Measurements from ENCODE around the gene PEX19. TPM values are rescaled to one million over a fixed set of nuclear protein-coding genes. Genes with fewer than 3 reads are reported as not detected.
A peak's percentile ranks its signal among the peaks of the same experiment; 100 is the strongest.

Gene PEX19
- polyA plus RNA-seq, 2 of the 4 experiments (the other 2 are of a cell fraction) = 25.1 to 56.7 TPM

DNA sequence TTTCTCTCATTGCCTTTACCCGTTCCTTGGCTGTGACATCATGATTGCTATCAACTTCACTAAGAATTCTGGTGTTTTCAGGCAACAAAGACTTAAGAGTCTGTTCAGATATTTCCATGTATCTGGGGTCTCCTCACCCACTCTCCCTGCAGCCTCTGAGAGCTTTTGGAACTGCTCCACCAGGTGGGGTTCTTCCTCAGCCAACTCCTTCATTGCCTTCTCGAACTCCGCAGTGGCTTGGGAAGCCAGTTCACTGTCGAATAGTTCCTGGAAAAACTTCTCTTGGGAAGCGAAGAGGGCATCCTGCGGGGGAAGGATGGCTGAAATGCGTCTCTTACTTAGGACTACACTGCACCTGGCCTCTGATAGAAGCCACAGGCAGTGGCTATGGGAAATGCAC, 2.1 kb downstream of the PEX19 start:
- 96% methylated on average over 7 of the region's 7 CpGs for WGBS (ENCODE audit: missing lambda C conversion rate)
- CTCF ChIA-PET = interaction anchor here (1.4 kb wide), 1 partner anchor 182 kb away, joined by 3 read pairs; no protein-coding TSS in a partner anchor
- DNase-seq (ENCODE audit: low read depth in 1 of 2, low spot score in 1 of 2) = no peak
- POLR2A ChIA-PET = no interaction called here
- Histone ChIP-seq H3K9me3 (no peaks in the 10 kb centered on the region), H3K4me2 (no peak overlapping the region), H3K27ac (no peak overlapping the region), H3K4me1 (peaks cover 6% of the 10 kb centered on the region), H3K4me3 (no peak overlapping the region)
- ATAC-seq = no peak
- TF ChIP-seq ZSCAN20 (CRISPR knock-in tag; IDR thresholded peaks at IDR 0.05) (no peak), JUNB (IDR thresholded peaks at IDR 0.05) (no peak), ZFP36 (IDR thresholded peaks at IDR 0.05; ENCODE audit: borderline replicate concordance, partially characterized antibody) (no peak), SREBF2 (IDR thresholded peaks at IDR 0.05) (no peak), CEBPB (IDR thresholded peaks at IDR 0.05) (no peak)
- TF ChIP-seq, protein P1, sequence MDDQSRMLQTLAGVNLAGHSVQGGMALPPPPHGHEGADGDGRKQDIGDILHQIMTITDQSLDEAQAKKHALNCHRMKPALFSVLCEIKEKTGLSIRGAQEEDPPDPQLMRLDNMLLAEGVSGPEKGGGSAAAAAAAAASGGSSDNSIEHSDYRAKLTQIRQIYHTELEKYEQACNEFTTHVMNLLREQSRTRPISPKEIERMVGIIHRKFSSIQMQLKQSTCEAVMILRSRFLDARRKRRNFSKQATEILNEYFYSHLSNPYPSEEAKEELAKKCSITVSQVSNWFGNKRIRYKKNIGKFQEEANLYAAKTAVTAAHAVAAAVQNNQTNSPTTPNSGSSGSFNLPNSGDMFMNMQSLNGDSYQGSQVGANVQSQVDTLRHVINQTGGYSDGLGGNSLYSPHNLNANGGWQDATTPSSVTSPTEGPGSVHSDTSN (IDR thresholded peaks at IDR 0.05) = no peak
- FAIRE-seq = no peak

DNA sequence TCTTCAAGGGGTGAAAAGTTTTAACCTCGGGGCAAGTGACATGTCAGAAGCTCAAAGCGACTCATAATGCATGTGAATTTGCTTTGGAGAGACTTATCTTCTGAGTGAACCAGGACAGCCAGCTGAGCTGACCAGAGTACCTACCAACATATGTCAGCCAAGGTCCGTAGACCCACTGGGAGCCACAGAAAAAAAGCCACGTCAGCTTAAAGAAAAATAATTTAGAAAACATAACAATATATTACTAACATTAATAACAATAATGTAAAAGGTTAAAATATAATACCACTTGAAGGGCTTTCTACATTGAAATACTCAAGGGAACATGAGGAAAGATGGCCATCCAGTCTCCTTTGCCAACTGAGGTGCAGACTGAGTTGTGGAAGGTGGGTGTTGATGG, 6.9 kb downstream of the PEX19 start:
- Histone ChIP-seq H3K4me2 (no peak overlapping the region), H3K4me1 (no peaks in the 10 kb centered on the region), H3K9me3 (no peaks in the 10 kb centered on the region), H3K27ac (no peak overlapping the region), H3K4me3 (no peak overlapping the region)
- DNase-seq (ENCODE audit: low read depth in 1 of 2, low spot score in 1 of 2) (no peak), ATAC-seq (no peak), FAIRE-seq (no peak)
- POLR2A ChIA-PET = no interaction called here
- CTCF ChIA-PET = interaction anchor here (0.9 to 8.9 kb wide), 5 partner anchors 13 to 177 kb away, joined by 3 to 86 read pairs (median 5); no protein-coding TSS in a partner anchor
- no peak for TF ChIP-seq SREBF2 (IDR thresholded peaks at IDR 0.05)
- TF ChIP-seq MAFK (IDR thresholded peaks at IDR 0.05; ENCODE audit: partially characterized antibody) = peak; percentile 28
- 78% methylated on average over 4 of the region's 4 CpGs for WGBS (ENCODE audit: missing lambda C conversion rate)

DNA sequence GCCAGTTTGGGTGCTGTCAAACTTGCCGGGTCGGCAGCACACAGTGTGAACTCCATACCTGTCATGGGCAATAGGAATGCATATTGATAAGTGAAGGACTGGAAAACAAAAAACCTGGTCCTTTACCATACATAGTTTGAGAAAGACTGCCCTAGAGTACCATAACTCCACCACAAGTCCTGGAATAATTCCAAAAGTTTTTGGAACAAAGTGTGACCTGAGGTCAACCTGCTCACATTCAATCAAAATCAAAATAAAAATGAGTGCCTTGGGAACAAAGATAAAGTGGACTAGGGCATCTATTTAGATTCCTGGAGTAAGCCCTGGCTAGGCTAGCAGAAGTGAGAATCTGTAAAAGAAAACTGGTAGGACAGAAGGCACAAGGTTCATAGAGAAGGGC, 7.6 kb downstream of the PEX19 start:
- TF ChIP-seq, protein P2, sequence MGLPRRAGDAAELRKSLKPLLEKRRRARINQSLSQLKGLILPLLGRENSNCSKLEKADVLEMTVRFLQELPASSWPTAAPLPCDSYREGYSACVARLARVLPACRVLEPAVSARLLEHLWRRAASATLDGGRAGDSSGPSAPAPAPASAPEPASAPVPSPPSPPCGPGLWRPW (IDR thresholded peaks at IDR 0.05) = no peak
- TF ChIP-seq MYC (IDR thresholded peaks at IDR 0.05; ENCODE audit: borderline replicate concordance, low read length) = no peak
- TF ChIP-seq, protein P3, sequence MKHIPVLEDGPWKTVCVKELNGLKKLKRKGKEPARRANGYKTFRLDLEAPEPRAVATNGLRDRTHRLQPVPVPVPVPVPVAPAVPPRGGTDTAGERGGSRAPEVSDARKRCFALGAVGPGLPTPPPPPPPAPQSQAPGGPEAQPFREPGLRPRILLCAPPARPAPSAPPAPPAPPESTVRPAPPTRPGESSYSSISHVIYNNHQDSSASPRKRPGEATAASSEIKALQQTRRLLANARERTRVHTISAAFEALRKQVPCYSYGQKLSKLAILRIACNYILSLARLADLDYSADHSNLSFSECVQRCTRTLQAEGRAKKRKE (CRISPR knock-in tag; IDR thresholded peaks at IDR 0.05; ENCODE audit: low read depth) = no peak
- TF ChIP-seq FOSL2 (IDR thresholded peaks at IDR 0.05) = no peak
- no peak for TF ChIP-seq FOSL2 (CRISPR knock-in tag; IDR thresholded peaks at IDR 0.05)
- TF ChIP-seq TP53 (CRISPR knock-in tag; IDR thresholded peaks at IDR 0.05) = no peak
- no peak for TF ChIP-seq EHMT2 (IDR thresholded peaks at IDR 0.05; ENCODE audit: low read depth)
- no peak for TF ChIP-seq RNF2 (IDR thresholded peaks at IDR 0.05; ENCODE audit: borderline replicate concordance, low read depth)
- no peak for TF ChIP-seq HOXB5 (CRISPR knock-in tag; IDR thresholded peaks at IDR 0.05)
- TF ChIP-seq, protein P4, sequence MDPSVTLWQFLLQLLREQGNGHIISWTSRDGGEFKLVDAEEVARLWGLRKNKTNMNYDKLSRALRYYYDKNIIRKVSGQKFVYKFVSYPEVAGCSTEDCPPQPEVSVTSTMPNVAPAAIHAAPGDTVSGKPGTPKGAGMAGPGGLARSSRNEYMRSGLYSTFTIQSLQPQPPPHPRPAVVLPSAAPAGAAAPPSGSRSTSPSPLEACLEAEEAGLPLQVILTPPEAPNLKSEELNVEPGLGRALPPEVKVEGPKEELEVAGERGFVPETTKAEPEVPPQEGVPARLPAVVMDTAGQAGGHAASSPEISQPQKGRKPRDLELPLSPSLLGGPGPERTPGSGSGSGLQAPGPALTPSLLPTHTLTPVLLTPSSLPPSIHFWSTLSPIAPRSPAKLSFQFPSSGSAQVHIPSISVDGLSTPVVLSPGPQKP (IDR thresholded peaks at IDR 0.05; ENCODE audit: low read depth, low read length) = no peak
- no peak for TF ChIP-seq RAD21 (conservative IDR thresholded peaks at IDR 0.05 in 1 of 2, IDR thresholded peaks at IDR 0.05 in 1 of 2)
- no peak for TF ChIP-seq RARB (CRISPR knock-in tag; IDR thresholded peaks at IDR 0.05)
- no peak for TF ChIP-seq NPAS2 (CRISPR knock-in tag; IDR thresholded peaks at IDR 0.05; ENCODE audit: borderline replicate concordance)
- no peak for TF ChIP-seq FOXS1 (CRISPR knock-in tag; IDR thresholded peaks at IDR 0.05)
- TF ChIP-seq EHF (CRISPR knock-in tag; IDR thresholded peaks at IDR 0.05) = no peak
- no peak for TF ChIP-seq GATA3 (IDR thresholded peaks at IDR 0.05; ENCODE audit: borderline replicate concordance)
- no peak for TF ChIP-seq CBX8 (IDR thresholded peaks at IDR 0.05)
- TF ChIP-seq HEYL (CRISPR knock-in tag; IDR thresholded peaks at IDR 0.05) = no peak
- no peak for ATAC-seq
- WGBS (ENCODE audit: missing lambda C conversion rate) = 86% methylated on average over 2 of the region's 2 CpGs
- no peaks in the 10 kb centered on the region for H3K4me1 ChIP-seq
- POLR2A ChIA-PET = no interaction called here
- CTCF ChIA-PET = interaction anchor here (1.4 to 8.9 kb wide), 3 partner anchors 14 to 176 kb away, joined by 3 to 86 read pairs (median 5); no protein-coding TSS in a partner anchor
- no peak overlapping the region for H3K27ac ChIP-seq
- H3K4me2 ChIP-seq = no peak overlapping the region
- DNase-seq (ENCODE audit: low read depth in 1 of 2, low spot score in 1 of 2) = no peak
- FAIRE-seq = no peak
- H3K9me3 ChIP-seq = no peaks in the 10 kb centered on the region
- no peak overlapping the region for H3K4me3 ChIP-seq
